Fibroblast of mammary gland (primary cell): ENCODE data around the gene MTTP.
A peak's percentile ranks its signal among the peaks of the same experiment; 100 is the strongest.

Source experiments
- DNase-seq: peaks from one replicate; pipeline ENCODE4 v3.0.0-alpha.2; 2010; ENCODE audit warnings: low read depth
- H3K4me3 ChIP-seq: 2 replicates; pipeline ENCODE4 v1.5.1; 2011; ENCODE audit warnings: low read depth, mild to moderate bottlenecking, low read length, moderate library complexity; ENCODE audit not compliant: control insufficient read depth
- TF ChIP-seq, protein P1 (sequence below): conservative IDR thresholded peaks from 2 replicates; pipeline ENCODE4 v1.5.1; 2011; ENCODE audit warnings: low read depth, low read length, inconsistent platforms; ENCODE audit not compliant: control insufficient read depth, insufficient read depth

MTTP gene

DNA sequence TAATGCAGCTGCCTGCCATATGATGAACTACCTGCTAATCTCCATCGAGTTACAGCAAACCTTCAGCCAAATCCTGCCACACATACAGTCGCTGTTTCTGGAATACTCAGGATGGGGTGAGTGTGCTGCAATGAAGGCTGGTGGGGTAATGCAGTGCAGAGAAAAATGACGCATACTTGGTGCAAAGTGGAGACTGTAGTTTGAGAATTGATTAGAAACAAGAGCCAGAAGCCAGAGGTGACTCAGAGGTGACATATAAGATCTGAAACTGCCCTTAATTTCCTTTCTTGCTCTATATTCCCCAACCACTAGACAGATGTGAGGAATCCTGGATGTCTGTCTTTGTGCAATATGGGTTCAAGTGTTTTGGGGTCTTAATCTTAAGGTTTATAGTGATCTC lies 61.0 kb downstream of the MTTP start:
- H3K4me3 ChIP-seq: no peak overlapping the region
- DNase-seq: peak; percentile 41
- TF ChIP-seq, protein P1, sequence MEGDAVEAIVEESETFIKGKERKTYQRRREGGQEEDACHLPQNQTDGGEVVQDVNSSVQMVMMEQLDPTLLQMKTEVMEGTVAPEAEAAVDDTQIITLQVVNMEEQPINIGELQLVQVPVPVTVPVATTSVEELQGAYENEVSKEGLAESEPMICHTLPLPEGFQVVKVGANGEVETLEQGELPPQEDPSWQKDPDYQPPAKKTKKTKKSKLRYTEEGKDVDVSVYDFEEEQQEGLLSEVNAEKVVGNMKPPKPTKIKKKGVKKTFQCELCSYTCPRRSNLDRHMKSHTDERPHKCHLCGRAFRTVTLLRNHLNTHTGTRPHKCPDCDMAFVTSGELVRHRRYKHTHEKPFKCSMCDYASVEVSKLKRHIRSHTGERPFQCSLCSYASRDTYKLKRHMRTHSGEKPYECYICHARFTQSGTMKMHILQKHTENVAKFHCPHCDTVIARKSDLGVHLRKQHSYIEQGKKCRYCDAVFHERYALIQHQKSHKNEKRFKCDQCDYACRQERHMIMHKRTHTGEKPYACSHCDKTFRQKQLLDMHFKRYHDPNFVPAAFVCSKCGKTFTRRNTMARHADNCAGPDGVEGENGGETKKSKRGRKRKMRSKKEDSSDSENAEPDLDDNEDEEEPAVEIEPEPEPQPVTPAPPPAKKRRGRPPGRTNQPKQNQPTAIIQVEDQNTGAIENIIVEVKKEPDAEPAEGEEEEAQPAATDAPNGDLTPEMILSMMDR: no peak

DNA sequence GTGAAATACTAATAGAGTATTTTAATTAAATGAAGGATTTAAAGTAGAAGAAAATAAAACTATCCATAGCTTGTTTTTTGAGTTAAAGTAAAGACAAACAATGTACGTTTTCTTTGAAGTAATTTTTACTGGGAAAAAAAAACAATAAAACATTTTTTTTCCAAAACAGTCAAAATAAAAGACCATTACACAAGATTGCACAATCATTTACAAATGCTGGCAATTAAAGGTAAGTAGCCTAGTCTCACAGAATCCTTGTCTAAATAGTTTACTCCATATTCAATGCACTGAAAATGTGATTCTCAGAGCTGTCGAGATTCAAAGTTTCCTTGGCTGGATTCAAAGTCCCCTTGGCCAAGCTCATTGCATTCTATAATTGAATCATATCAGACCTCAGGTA lies 61.8 kb downstream of the MTTP start:
- no peak for DNase-seq
- no peak overlapping the region for H3K4me3 ChIP-seq
- TF ChIP-seq, protein P1: no peak

DNA sequence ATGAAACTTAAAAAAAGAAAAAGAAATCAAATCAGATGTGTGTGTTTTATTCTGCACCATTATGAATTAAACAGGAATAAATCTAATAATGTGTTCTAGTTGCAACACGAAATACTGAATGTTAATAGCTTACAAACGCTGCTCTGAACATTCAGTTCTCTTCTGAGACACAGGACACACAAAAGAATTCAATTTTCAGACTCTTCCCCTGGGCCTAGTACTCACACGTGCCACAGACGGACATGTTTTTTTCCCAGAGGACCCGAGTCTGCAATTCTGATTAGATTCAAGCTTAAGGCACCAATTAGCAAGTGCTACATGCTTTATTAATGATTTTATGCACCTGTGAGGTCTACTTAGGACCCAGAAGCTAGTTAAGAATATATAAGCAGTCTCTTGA lies 62.5 kb downstream of the MTTP start:
- H3K4me3 ChIP-seq: no peak overlapping the region
- TF ChIP-seq, protein P1: no peak
- DNase-seq: no peak

DNA sequence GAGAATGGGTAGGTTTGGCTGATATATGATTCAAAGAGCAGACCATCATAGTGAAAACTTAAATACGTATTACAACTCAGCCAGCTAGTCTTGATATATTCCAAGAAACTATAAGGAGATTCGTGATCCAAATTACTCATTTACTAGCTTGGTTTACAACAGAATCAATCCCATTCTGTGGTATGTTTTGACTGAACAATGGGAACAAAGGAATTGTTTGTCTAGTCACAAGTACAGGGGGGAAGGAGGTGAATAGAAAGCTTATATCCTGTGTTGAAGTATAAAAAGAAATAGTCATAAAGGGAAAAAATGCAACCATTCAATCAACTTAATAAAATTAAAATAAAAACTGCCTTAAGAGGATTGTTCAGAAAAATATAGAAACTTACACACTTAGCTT lies 66.1 kb downstream of the MTTP start:
- DNase-seq: no peak
- TF ChIP-seq, protein P1: no peak
- H3K4me3 ChIP-seq: no peak overlapping the region

DNA sequence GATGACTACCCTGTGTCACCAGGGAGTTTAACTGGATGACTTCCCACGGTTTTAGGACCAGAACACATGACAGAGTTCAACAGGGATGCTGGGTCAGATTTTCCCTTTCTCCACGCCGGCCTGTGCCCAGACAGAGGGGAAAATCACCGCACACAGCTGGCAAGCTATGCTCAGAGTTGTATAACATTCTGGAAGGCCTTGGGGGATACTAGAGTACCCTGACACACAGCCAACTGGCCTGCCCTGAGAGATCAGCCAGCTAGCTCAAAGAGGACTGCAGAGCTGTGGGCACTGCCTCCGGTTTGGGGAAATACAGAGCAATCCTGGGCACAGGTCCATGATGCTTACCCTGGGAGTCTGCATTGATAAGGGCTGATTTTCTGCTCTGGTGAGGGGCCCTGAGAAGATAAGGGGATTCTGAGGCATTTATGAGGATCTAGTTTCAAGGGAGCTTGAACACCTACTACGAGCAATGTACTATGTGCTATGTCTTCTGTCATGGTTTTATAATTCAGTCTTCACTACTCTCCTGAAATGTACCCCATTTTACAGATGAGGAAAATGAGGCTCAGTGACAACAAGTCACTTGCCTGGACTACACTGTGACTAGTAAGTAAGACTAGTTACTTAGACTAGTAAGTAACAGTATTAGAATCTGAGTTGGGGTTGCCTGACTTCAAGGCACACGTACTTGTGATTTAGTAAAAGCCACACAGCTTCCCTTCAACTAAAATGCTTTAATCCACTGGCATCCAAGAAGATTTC lies 68.3 kb downstream of the MTTP start:
- H3K4me3 ChIP-seq: no peak overlapping the region
- TF ChIP-seq, protein P1: no peak
- no peak for DNase-seq

DNA sequence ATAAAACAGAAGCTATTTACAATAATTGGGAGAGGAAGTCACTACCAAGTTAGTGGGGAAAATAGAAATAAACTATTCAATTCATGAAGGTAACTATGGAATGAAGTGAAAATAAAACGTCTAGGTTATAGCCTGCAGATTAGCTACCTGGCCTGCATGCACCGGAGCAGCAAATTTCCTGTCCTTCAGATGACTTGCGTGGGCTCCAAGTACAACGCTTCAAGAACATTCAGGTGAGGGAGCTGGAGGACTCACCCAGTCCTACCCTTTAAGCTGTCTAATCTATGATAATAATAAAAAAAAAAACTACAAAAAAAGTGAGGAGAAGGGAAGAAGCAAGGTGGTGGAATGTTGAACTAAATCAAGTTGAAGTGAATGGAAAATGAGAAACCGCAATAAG lies 69.8 kb downstream of the MTTP start:
- no peak for DNase-seq
- no peak overlapping the region for H3K4me3 ChIP-seq
- TF ChIP-seq, protein P1: no peak

DNA sequence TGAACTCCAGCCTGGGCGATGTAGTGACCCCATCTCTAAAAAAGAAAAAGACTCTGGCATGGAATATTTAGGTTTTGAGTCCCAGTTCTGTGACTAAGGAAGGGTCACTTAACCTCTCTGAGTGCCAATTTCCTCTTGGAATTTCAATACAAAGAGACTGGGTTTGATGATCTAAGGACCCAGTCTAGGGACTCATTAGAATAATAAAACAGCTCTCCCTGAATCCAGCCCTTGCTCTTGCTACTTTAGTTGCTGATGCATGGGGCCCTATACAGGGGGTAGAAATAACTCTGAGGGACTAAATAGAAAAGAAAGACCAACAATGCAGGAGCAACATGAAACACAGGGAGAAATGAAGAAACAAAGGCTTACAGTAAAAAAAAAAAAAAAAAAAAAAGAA lies 70.4 kb downstream of the MTTP start:
- H3K4me3 ChIP-seq: no peak overlapping the region
- TF ChIP-seq, protein P1: no peak
- no peak for DNase-seq
